K562 (cell line): ENCODE results near the gene LIG3. TPM values are rescaled to one million over a fixed set of nuclear protein-coding genes. Genes with fewer than 3 reads are reported as not detected.

ENCODE experiments used
- BCLAF1 ChIP-seq, 2 experiments: fragments of 450-650 bp in 1 of 2; IDR thresholded peaks; 2 replicates each; pipeline ENCODE4 v1.6.1; 2011 to 2017; ENCODE audit warnings: low read depth in 2 of 2, antibody characterized with exemption in 1 of 2, borderline replicate concordance in 1 of 2, low read length in 1 of 2, mild to moderate bottlenecking in 1 of 2, mixed read lengths in 1 of 2; ENCODE audit not compliant: control insufficient read depth in 1 of 2
- BMI1 ChIP-seq: fragments of 150-350 bp; IDR thresholded peaks from 2 replicates; pipeline ENCODE4 v1.6.1; 2014; ENCODE audit warnings: low read length
- DLX4 ChIP-seq: fragments of 250-450 bp; sonication (Bioruptor Pico); IDR thresholded peaks from 2 replicates; pipeline ENCODE4 v1.6.1; 2021; ENCODE audit warnings: mild to moderate bottlenecking
- E2F3 ChIP-seq: fragments of 250-450 bp; sonication (Bioruptor Pico); IDR thresholded peaks from 2 replicates; pipeline ENCODE4 v1.4.0; 2020; ENCODE audit warnings: mild to moderate bottlenecking
- E4F1 ChIP-seq: fragments of 250-450 bp; sonication (Bioruptor Pico); IDR thresholded peaks from 2 replicates; pipeline ENCODE4 v1.5.0; 2021; ENCODE audit warnings: mild to moderate bottlenecking, borderline replicate concordance
- EHMT2 ChIP-seq: fragments of 450-650 bp; IDR thresholded peaks from 2 replicates; pipeline ENCODE4 v1.6.1; 2018; ENCODE audit warnings: antibody characterized with exemption
- ERF ChIP-seq: fragments of 450-650 bp; formaldehyde crosslinking; IDR thresholded peaks from 2 replicates; pipeline ENCODE4 v1.4.0; 2020; ENCODE audit warnings: mild to moderate bottlenecking, mixed read lengths
- ETV5 ChIP-seq: sonication (generic); formaldehyde crosslinking; IDR thresholded peaks from 2 replicates; pipeline ENCODE4 v1.4.0; 2020; ENCODE audit warnings: low read depth, mild to moderate bottlenecking, missing genetic modification reagents
- ETV6 ChIP-seq, 3 experiments: fragments of 150-350 bp in 1 of 3; sonication (generic) in 1 of 3; formaldehyde crosslinking in 1 of 3; IDR thresholded peaks; 2 replicates each; pipeline versions ENCODE4 v1.6.1 to v1.8.0; 2014 to 2022; ENCODE audit warnings: borderline replicate concordance in 2 of 3, low read depth in 2 of 3, antibody characterized with exemption in 1 of 3, low read length in 1 of 3, mild to moderate bottlenecking in 1 of 3, missing genetic modification reagents in 1 of 3
- FOXK2 ChIP-seq, 2 experiments: fragments of 450-650 bp; IDR thresholded peaks in 1 of 2; conservative IDR thresholded peaks in 1 of 2; 2 replicates each; pipeline ENCODE4 v1.6.1; 2016; ENCODE audit warnings: low read depth in 2 of 2, mild to moderate bottlenecking in 1 of 2
- GATAD2A ChIP-seq: fragments of 450-650 bp; IDR thresholded peaks from 2 replicates; pipeline ENCODE4 v1.6.1; 2017
- HDAC8 ChIP-seq: fragments of 450-650 bp; IDR thresholded peaks from 2 replicates; pipeline ENCODE4 v1.6.1; 2016; ENCODE audit warnings: mild to moderate bottlenecking, missing genetic modification characterization, moderate library complexity, missing compliant biosample characterization
- MAFK ChIP-seq: IDR thresholded peaks from 2 replicates; pipeline ENCODE4 v1.6.1; 2011; ENCODE audit warnings: low read length, improper control_type of control experiment
- NR2C1 ChIP-seq, 2 experiments: fragments of 450-650 bp; IDR thresholded peaks; 2 replicates each; pipeline ENCODE4 v1.6.1; 2017; ENCODE audit warnings: mild to moderate bottlenecking in 2 of 2, antibody characterized with exemption in 1 of 2, inconsistent platforms in 1 of 2, missing compliant biosample characterization in 1 of 2, missing genetic modification characterization in 1 of 2
- PHB ChIP-seq: fragments of 250-450 bp; sonication (Bioruptor Pico); IDR thresholded peaks from 2 replicates; pipeline ENCODE4 v1.5.0; 2021
- PURB ChIP-seq: sonication (generic); formaldehyde crosslinking; IDR thresholded peaks from 2 replicates; pipeline ENCODE4 v1.9.0; 2021; ENCODE audit warnings: low read depth, mild to moderate bottlenecking, missing genetic modification reagents
- SAFB2 ChIP-seq: fragments of 200-400 bp; formaldehyde crosslinking; IDR thresholded peaks from 2 replicates; pipeline ENCODE4 v1.6.1; 2018; ENCODE audit warnings: borderline replicate concordance, low read length, low read depth, moderate library complexity; ENCODE audit not compliant: severe bottlenecking
- ZBTB26 ChIP-seq: fragments of 450-650 bp; formaldehyde crosslinking; IDR thresholded peaks from 2 replicates; pipeline ENCODE4 v1.4.0; 2022; ENCODE audit warnings: missing genetic modification characterization
- ZEB2 ChIP-seq: fragments of 450-650 bp; IDR thresholded peaks from 2 replicates; pipeline ENCODE4 v1.6.1; 2016
- ZNF384 ChIP-seq: IDR thresholded peaks from 2 replicates; pipeline ENCODE4 v1.6.1; 2012; ENCODE audit warnings: low read depth, low read length, improper control_type of control experiment
- polyA plus RNA-seq, 8 experiments: library from polyadenylated mRNA; depleted of rRNA in 4 of 8; stranded (reverse) in 5 of 8; unstranded in 3 of 8; fragments of >200 nt; fragmentation: Nextera tagmentation in 2 of 8; fragmentation: Illumina TruSeq in 1 of 8; extraction: Ambion mirVana in 2 of 8; extraction: Trizol in 1 of 8; gene quantifications; 2 replicates each; pipeline versions ENCODE4 v1.2.1 to v1.2.3, GENCODE V29; 2011 to 2014; ENCODE audit warnings: inconsistent platforms in 1 of 8, missing spikeins in 1 of 8
- total RNA-seq, 7 experiments: library from RNA; depleted of rRNA in 6 of 7; stranded (reverse); fragments of >200 nt in 6 of 7; fragmentation: Illumina TruSeq in 2 of 7; extraction: Trizol in 2 of 7; gene quantifications; 2 replicates each; pipeline versions ENCODE4 v1.2.1 to v1.2.3, GENCODE V29; 2011 to 2021; ENCODE audit warnings: low replicate concordance in 1 of 7

The LIG3 gene
- total and polyA plus RNA-seq, 9 of the 15 experiments (the other 6 are each of a cell fraction or from before 2014, with no cell fraction given), result 7.6 to 75.0 (median 43.0) TPM

- no peak for TF ChIP-seq GATAD2A
- no peak for TF ChIP-seq ETV5 (CRISPR knock-in tag)
- 0 out of 2 replicates have a peak, but pooled peaks have one; percentile 51 for TF ChIP-seq HDAC8
- TF ChIP-seq NR2C1 (IDR thresholded peaks at IDR 0.05), result no peak
- no peak for TF ChIP-seq NR2C1 (tag; IDR thresholded peaks at IDR 0.05)
- TF ChIP-seq ZNF384, result peak; percentile 98
- TF ChIP-seq PURB (CRISPR knock-in tag), result no peak
- TF ChIP-seq FOXK2 (conservative IDR thresholded peaks at IDR 0.05 in 1 of 2, IDR thresholded peaks at IDR 0.05 in 1 of 2; ENCODE audit: low read depth in 2 of 2), result peak; percentile 65 to 67
- peak; percentile 5; the same call in 1 of the 2 replicates for TF ChIP-seq MAFK
- TF ChIP-seq BMI1, result no peak
- TF ChIP-seq PHB (CRISPR knock-in tag), result no peak
- no peak for TF ChIP-seq ETV6 (IDR thresholded peaks at IDR 0.05; ENCODE audit: borderline replicate concordance in 1 of 2, low read depth in 2 of 2, low read length in 1 of 2)
- TF ChIP-seq ETV6 (CRISPR knock-in tag; IDR thresholded peaks at IDR 0.05; ENCODE audit: borderline replicate concordance), result no peak
- peak; percentile 93 for TF ChIP-seq EHMT2
- TF ChIP-seq E2F3 (CRISPR knock-in tag), result 0 out of 2 replicates have a peak, but pooled peaks have one; percentile 39
- no peak for TF ChIP-seq E4F1 (CRISPR knock-in tag)
- TF ChIP-seq BCLAF1 (IDR thresholded peaks at IDR 0.05; ENCODE audit: borderline replicate concordance in 1 of 2, control insufficient read depth in 1 of 2, low read depth in 2 of 2, low read length in 1 of 2), result no peak
- TF ChIP-seq ZEB2, result no peak
- no peak for TF ChIP-seq ZBTB26 (CRISPR knock-in tag)
- TF ChIP-seq DLX4, result no peak
- no peak for TF ChIP-seq ERF
- TF ChIP-seq SAFB2, result no peak
Observed at GRCh38 chr17:34961093-34961911, 19.0 kb upstream of the LIG3 start, which contains the start of the genes CCT6B and ZNF830 (continued).
